ENCODE measurements around the gene PKP4.
A peak's percentile ranks its signal among the peaks of the same experiment; 100 is the strongest.

The PKP4 gene

GRCh38 chr2:158458617-158458920 lies 1.8 kb downstream of the PKP4 start:
- no peak for DNase-seq (ENCODE audit: low read depth)
- no peak for TF ChIP-seq MYC (IDR thresholded peaks at IDR 0.05; ENCODE audit: low read depth, low read length)
- H3K4me3 ChIP-seq (ENCODE audit: low read depth, low read length): peak overlapping the region; percentile 74

DNA sequence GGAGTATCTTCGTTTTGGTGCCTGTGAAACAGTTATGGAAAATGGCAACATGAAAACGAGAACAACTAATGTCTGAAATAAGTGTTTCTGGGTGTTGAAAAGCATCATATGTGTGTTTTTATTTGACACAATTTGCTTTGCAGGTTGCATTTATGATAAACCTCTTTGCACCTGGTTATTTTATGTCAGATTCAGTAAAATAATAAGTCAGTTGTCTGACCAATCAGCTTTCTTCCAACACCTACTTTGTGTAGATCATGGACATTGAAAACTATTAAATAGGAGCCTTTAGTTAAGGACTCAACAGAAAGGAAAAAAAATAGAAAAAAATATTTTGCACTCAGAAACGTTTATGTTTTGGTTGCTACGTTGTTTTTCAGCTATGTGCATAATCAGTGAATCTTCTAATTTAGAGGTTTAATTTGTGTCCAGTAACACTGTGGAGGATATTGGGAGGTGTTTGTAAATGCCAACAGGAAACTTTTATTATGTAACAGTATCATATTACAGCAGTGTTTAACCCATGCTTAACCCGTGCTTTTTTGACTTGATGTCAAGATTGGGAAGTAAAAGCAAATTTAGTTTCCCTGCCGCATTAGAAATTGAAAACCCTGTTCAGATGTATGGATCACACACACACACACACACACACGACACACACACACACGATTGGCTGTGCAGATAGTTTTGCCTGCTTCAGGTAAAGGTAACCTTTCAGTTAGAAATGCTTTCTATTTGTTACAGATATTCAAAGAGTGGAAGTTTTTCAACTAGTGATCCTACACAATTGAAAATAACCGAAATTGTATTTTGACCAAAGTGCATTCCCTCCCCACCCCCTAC lies 2.6 kb downstream of the PKP4 start:
- TF ChIP-seq MAX (IDR thresholded peaks at IDR 0.05; ENCODE audit: low read depth, low read length) (no peak), MYC (IDR thresholded peaks at IDR 0.05; ENCODE audit: low read depth, low read length) (no peak), CTCF (IDR thresholded peaks at IDR 0.05; ENCODE audit: low read depth, low read length) (no peak), POLR2A (IDR thresholded peaks at IDR 0.05; ENCODE audit: extremely low read depth, insufficient read length) (no peak)
- DNase-seq (ENCODE audit: low read depth): peak; percentile 56

DNA sequence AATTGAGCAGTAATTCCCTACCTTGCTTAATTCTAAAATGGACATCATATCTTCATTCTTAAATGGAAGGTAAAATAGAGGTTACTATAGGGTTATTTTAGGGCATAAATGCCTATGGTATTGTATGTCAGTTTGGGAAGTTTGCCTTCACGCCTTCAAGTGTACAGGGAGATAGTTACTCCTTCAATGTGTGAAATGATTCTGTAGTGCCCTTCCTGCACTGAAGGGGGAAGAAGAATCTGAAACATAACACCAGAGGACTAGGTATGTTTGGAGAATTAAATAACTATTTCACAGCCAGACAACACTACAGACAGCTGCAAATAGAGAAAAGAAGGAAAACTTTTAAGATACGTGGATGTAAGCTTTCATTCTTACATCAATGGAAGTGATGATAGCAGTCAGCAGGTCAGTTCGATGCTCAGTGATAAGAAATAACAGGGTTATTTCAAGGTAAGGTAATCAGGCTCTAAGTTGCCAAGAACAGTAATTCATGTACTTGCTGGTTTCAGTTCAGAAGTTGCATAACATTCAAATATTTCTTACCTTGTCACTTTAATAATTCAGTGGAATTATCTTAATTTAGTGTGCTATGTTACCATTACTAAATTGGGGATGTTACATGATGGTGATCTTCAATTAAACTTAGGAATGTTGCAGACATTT lies 4.0 kb downstream of the PKP4 start:
- peak; percentile 12 for DNase-seq (ENCODE audit: low read depth)
- no peak overlapping the region for H3K4me3 ChIP-seq (ENCODE audit: low read depth, low read length)
- TF ChIP-seq MYC (IDR thresholded peaks at IDR 0.05; ENCODE audit: low read depth, low read length): no peak
- no peak for TF ChIP-seq POLR2A (IDR thresholded peaks at IDR 0.05; ENCODE audit: extremely low read depth, insufficient read length)
- TF ChIP-seq CTCF (IDR thresholded peaks at IDR 0.05; ENCODE audit: low read depth, low read length): no peak
- TF ChIP-seq MAX (IDR thresholded peaks at IDR 0.05; ENCODE audit: low read depth, low read length): no peak

More for the DNA sequence above, 2.6 kb downstream of the PKP4 start:
- H3K4me3 ChIP-seq (ENCODE audit: low read depth, low read length): peak overlapping the region; percentile 74

- H3K4me3 ChIP-seq (ENCODE audit: low read depth, low read length): no peak overlapping the region
- peak; percentile 31 for DNase-seq (ENCODE audit: low read depth)
- TF ChIP-seq MYC (IDR thresholded peaks at IDR 0.05; ENCODE audit: low read depth, low read length) (no peak), POLR2A (IDR thresholded peaks at IDR 0.05; ENCODE audit: extremely low read depth, insufficient read length) (no peak), MAX (IDR thresholded peaks at IDR 0.05; ENCODE audit: low read depth, low read length) (no peak), CTCF (IDR thresholded peaks at IDR 0.05; ENCODE audit: low read depth, low read length) (no peak)
Measured at GRCh38 chr2:158463496-158464095, 6.8 kb downstream of the PKP4 start.

DNA sequence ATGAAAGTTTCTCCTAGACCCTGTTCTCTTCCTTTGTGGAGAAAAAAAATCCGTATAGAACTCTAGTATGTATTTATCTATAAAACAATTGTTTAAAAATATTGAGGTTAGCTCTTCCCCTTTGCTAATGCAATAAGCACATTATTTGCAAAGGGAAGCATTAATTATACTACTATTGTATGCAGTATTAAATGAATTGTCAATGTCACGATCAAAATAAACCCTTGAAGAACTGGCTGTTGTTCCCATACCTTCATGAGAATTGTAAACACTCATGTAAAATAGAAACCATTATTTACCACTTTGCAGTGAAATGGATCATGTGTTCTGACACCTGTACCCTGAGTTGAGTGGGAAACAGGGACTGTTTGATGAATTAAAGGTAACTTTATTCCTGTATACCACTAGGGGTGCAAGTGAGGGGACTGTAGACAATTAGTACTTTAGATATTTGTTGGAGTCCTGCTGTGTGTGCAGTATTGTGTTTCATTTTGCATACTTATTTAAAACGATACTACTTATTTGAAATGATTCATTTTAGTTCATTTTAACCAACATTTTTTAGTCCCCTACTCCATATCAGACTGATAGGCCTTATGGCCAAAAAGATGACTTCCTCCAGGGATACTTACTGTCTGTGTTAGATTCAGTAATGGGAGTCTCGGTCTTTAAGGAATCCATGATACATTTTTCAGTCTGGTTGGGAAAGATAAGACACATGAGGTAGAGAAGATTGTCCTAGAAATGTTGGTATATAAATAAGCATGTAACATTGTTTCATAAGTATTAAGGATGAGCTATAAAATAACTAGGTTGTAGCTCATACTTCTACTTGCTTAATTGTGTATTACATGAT lies 7.9 kb downstream of the PKP4 start:
- TF ChIP-seq CTCF (IDR thresholded peaks at IDR 0.05; ENCODE audit: low read depth, low read length): peak; percentile 32
- no peak for TF ChIP-seq MAX (IDR thresholded peaks at IDR 0.05; ENCODE audit: low read depth, low read length)
- no peak for TF ChIP-seq MYC (IDR thresholded peaks at IDR 0.05; ENCODE audit: low read depth, low read length)
- no peak for TF ChIP-seq POLR2A (IDR thresholded peaks at IDR 0.05; ENCODE audit: extremely low read depth, insufficient read length)
- peak; percentile 28 for DNase-seq (ENCODE audit: low read depth)
- no peak overlapping the region for H3K4me3 ChIP-seq (ENCODE audit: low read depth, low read length)
